LNCaP clone FGC (cell line): ENCODE measurements around the gene PLA2G15.
A peak's percentile ranks its signal among the peaks of the same experiment; 100 is the strongest.

Experiments used
- DNase-seq: peaks from one replicate; pipeline ENCODE4 v3.0.0-alpha.2; 2011; ENCODE audit warnings: low read depth
- H3K4me3 ChIP-seq: 2 replicates; pipeline ENCODE4 v1.5.1; 2011; ENCODE audit warnings: mild to moderate bottlenecking, low read depth, low read length, control low read depth
- TF ChIP-seq, protein P1 (sequence below): IDR thresholded peaks from 2 replicates; pipeline ENCODE4 v1.5.1; 2012; ENCODE audit warnings: mild to moderate bottlenecking; ENCODE audit not compliant: control insufficient read depth, insufficient read depth; ENCODE audit errors: extremely low read depth

The PLA2G15 gene

DNA sequence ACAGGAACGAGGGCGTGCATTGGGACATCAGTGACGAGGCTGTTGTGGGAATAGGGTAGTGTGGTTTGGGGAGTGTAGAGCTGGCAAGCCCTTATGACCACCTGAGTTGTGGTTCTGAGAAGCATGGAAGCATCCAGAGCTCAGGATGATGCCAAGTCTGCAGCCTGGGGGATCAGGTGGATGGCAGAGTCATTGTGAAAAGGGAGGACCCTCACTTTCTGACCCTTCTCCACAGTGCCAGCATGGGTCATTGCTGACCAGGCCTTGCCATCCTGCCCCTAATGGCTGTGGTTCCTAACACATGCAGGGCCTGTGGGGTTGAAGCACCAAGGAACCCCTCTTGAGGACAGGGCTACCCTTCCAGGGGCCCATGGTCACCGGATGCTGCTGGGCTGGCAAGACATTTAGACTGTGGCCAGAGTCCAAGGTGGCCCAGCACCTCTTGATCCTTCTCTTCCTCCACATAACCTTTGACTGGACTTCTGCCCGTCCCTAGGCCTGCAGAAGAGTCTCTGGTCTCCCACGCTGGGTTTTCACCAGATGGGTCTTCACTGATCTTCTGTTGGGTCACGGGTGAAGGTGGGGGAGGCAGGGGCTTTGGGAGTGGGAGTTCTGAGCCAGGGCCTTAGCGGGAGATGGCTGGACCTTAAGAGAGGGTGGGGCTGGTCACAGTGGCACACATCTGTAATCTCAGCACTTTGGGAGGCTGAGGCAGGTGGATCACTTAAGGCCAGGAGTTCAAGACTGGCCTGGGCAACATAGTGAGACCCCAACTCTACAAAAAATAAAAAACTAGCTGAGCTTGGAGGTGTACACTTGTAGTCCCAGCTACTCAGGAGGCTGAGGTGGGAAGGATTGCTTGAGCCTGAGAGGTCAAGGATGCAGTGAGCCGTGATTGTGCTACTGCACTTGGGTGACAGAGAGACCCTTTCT lies 2.0 kb upstream of the PLA2G15 start:
- TF ChIP-seq, protein P1, sequence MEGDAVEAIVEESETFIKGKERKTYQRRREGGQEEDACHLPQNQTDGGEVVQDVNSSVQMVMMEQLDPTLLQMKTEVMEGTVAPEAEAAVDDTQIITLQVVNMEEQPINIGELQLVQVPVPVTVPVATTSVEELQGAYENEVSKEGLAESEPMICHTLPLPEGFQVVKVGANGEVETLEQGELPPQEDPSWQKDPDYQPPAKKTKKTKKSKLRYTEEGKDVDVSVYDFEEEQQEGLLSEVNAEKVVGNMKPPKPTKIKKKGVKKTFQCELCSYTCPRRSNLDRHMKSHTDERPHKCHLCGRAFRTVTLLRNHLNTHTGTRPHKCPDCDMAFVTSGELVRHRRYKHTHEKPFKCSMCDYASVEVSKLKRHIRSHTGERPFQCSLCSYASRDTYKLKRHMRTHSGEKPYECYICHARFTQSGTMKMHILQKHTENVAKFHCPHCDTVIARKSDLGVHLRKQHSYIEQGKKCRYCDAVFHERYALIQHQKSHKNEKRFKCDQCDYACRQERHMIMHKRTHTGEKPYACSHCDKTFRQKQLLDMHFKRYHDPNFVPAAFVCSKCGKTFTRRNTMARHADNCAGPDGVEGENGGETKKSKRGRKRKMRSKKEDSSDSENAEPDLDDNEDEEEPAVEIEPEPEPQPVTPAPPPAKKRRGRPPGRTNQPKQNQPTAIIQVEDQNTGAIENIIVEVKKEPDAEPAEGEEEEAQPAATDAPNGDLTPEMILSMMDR = no peak
- H3K4me3 ChIP-seq = no peak overlapping the region

GRCh38 chr16:68244481-68244902 lies 681 bp upstream of the PLA2G15 start:
- DNase-seq = no peak
- H3K4me3 ChIP-seq = peak overlapping the region; percentile 81
- TF ChIP-seq, protein P1 = no peak

More for the DNA sequence above, 2.0 kb upstream of the PLA2G15 start:
- no peak for DNase-seq

- no peak for DNase-seq
- peak overlapping the region; percentile 81 for H3K4me3 ChIP-seq
- TF ChIP-seq, protein P1 = no peak
Observed at GRCh38 chr16:68246121-68246520, 948 bp downstream of the PLA2G15 start.

GRCh38 chr16:68246666-68247065 lies 1.5 kb downstream of the PLA2G15 start:
- no peak for DNase-seq
- TF ChIP-seq, protein P1 = no peak
- H3K4me3 ChIP-seq = no peak overlapping the region

- no peak overlapping the region for H3K4me3 ChIP-seq
- TF ChIP-seq, protein P1 = no peak
- DNase-seq = no peak
Observed at GRCh38 chr16:68247400-68247799, 2.2 kb downstream of the PLA2G15 start.

DNA sequence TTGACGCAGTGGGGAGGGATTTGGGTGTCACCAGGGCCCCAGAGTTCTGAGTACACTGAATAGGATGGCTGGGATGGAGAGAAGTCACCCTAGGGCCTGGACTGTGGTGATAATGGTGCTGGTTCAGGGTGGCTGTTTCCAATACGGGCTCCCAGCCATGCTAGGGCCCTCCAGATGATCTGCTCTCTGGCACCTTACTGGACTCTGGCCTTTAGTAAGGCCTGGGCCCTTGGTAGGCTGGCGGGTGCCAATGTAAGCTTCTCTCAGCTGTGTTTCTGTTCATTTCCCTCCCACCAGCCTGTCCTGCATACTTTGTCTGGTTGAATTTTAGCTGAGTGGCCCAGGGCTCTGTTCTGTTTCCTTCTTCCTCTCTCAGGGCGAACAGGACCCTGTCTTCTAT lies 2.8 kb downstream of the PLA2G15 start:
- TF ChIP-seq, protein P1 = no peak
- H3K4me3 ChIP-seq = no peak overlapping the region
- DNase-seq = no peak

GRCh38 chr16:68249371-68249770 lies 4.2 kb downstream of the PLA2G15 start:
- H3K4me3 ChIP-seq = no peak overlapping the region
- TF ChIP-seq, protein P1 = no peak
- no peak for DNase-seq
